Adrenal gland (tissue), 12 donors: ENCODE results near the gene PTPRN2. TPM values are rescaled to one million over a fixed set of nuclear protein-coding genes. Genes with fewer than 3 reads are reported as not detected.

Experiments used
- DNase-seq, 7 donors: peaks; one replicate each; pipeline ENCODE4 v3.0.0-alpha.2; 2019 to 2020
- H3K27ac ChIP-seq, 5 donors: fragments of 200-600 bp; sonication (generic) in 4 of 5; 1 replicate in 3 of 5; 2 replicates in 2 of 5; pipeline versions ENCODE4 v1.5.1 to v1.8.0; 2016 to 2020; ENCODE audit warnings: mild to moderate bottlenecking in 1 of 5
- H3K27me3 ChIP-seq: fragments of 200-600 bp; 2 replicates; pipeline ENCODE4 v1.8.0; 2021
- H3K36me3 ChIP-seq, 2 donors: fragments of 200-600 bp; replicated peaks in 1 of 2; 1 replicate in 1 of 2; 2 replicates in 1 of 2; pipeline versions ENCODE4 v1.5.1 to v1.8.0; 2018 to 2022
- H3K4me1 ChIP-seq, 2 donors: fragments of 200-600 bp; replicated peaks in 1 of 2; 1 replicate in 1 of 2; 2 replicates in 1 of 2; pipeline versions ENCODE4 v1.5.1 to v1.8.0; 2018 to 2021
- H3K4me3 ChIP-seq, 4 donors: fragments of 200-600 bp; sonication (generic) in 3 of 4; one replicate each; pipeline ENCODE4 v1.5.1; 2016 to 2018
- H3K9me3 ChIP-seq, 3 donors: fragments of 200-600 bp; sonication (generic) in 1 of 3; replicated peaks in 1 of 3; 1 replicate in 2 of 3; 2 replicates in 1 of 3; pipeline versions ENCODE4 v1.5.1 to v1.8.0; 2016 to 2021
- CTCF ChIP-seq, 6 experiments: fragments of 450-650 bp in 4 of 6; fragments of 200-600 bp in 2 of 6; sonication (generic) in 1 of 6; IDR thresholded peaks; 1 replicate in 5 of 6; 2 replicates in 1 of 6; pipeline versions ENCODE4 v1.5.1 to v1.8.0; 2016 to 2021; ENCODE audit warnings: antibody characterized with exemption in 6 of 6, mild to moderate bottlenecking in 2 of 6, moderate library complexity in 1 of 6
- POLR2A ChIP-seq, 2 donors: fragments of 450-650 bp; IDR thresholded peaks; one replicate each; pipeline ENCODE4 v1.6.1; 2017; ENCODE audit warnings: antibody characterized with exemption in 2 of 2, mild to moderate bottlenecking in 2 of 2, moderate library complexity in 1 of 2
- WGBS, 4 donors: extraction: QIAGEN DNeasy Blood & Tissue Kit in 2 of 4; methylation state at CpG; one replicate each; pipeline versions ENCODE4 v1.1.5 to v1.1.7; 2013 to 2017; 5-methylcytosine and 5-hydroxymethylcytosine counted together
- intact Hi-C, 2 donors: fragments of 100-400 bp; cut with DNase I; formaldehyde crosslinking; loops; one replicate each; pipeline versions ENCODE4 v1.14.1 to v1.15.0; 2022 to 2023
- polyA plus RNA-seq, 3 donors: library from polyadenylated mRNA; stranded (reverse); fragments of 200-250 nt in 2 of 3; fragments of 350-450 nt in 1 of 3; fragmentation: Illumina TruSeq in 1 of 3; extraction: RNeasy Lipid Tissue Mini Kit (QIAGEN cat#74804) in 1 of 3; gene quantifications; one replicate each; pipeline ENCODE4 v1.2.3, GENCODE V29; 2013 to 2014
- total RNA-seq, 9 donors: library from RNA; depleted of rRNA in 4 of 9; stranded (reverse); fragments of >200 nt in 4 of 9; fragments of 120-200 nt in 1 of 9; fragmentation: NEBNext Ultra II Directional in 1 of 9; extraction: Animal tissue kit (Norgen Biotek cat#: 25700) in 1 of 9; gene quantifications; one replicate each; pipeline versions ENCODE4 v1.1.0 to v1.2.4, GENCODE V29; 2013 to 2023
- donor health status: healthy with polysubstance abuse.
- donor health status: Bipolar disorder and iron deficiency.
- donor health status: DM: yes; HTN: yes; CAD: no.
- donor health status: DM: no; HTN: no; CAD: no.
- donor health status: DM: no; HTN: no; CAD: no.
- donor health status: DM: yes; HTN: yes; CAD: no.

PTPRN2 gene
- total and polyA plus RNA-seq, 12 donors = 2.2 to 16.2 (median 3.4) TPM

- 84 to 92% (median 88%) methylated on average over 16 to 17 of the region's 17 CpGs for WGBS, 4 donors
- Histone ChIP-seq H3K36me3 (no peaks in the 10 kb centered on the region), H3K4me3 (no peak overlapping the region), H3K9me3 (no peaks in the 10 kb centered on the region), H3K27me3 (no peaks in the 10 kb centered on the region), H3K4me1 (no peaks in the 10 kb centered on the region), H3K27ac (no peak overlapping the region)
- intact Hi-C loops = no loop called here
- no peak for DNase-seq
- TF ChIP-seq POLR2A (IDR thresholded peaks at IDR 0.05) (no peak), CTCF (IDR thresholded peaks at IDR 0.05) (no peak)
These were observed 530.9 kb downstream of the PTPRN2 start for GRCh38 chr7:158056761-158057160.

GRCh38 chr7:158055726-158056510 is 531.7 kb downstream of the PTPRN2 start:
- H3K9me3 ChIP-seq = no peaks in the 10 kb centered on the region
- 76 to 87% (median 82%) methylated on average over 14 to 17 of the region's 17 CpGs for WGBS, 4 donors
- DNase-seq = no peak

GRCh38 chr7:158054611-158055010 is 533.0 kb downstream of the PTPRN2 start:
- intact Hi-C loops = no loop called here
- Histone ChIP-seq H3K4me1 (no peaks in the 10 kb centered on the region), H3K4me3 (no peak overlapping the region), H3K27me3 (no peaks in the 10 kb centered on the region), H3K9me3 (no peaks in the 10 kb centered on the region), H3K36me3 (no peaks in the 10 kb centered on the region), H3K27ac (no peak overlapping the region)
- TF ChIP-seq CTCF (IDR thresholded peaks at IDR 0.05) (no peak), POLR2A (IDR thresholded peaks at IDR 0.05) (no peak)
- WGBS, 4 donors = 89 to 93% (median 91%) methylated on average over 9 to 11 of the region's 11 CpGs
- DNase-seq = no peak

More at GRCh38 chr7:158055726-158056510, 531.7 kb downstream of the PTPRN2 start:
- TF ChIP-seq POLR2A (IDR thresholded peaks at IDR 0.05) = no peak
- TF ChIP-seq CTCF (IDR thresholded peaks at IDR 0.05) = no peak
- H3K4me1 ChIP-seq = no peaks in the 10 kb centered on the region
- no peaks in the 10 kb centered on the region for H3K36me3 ChIP-seq
- H3K27me3 ChIP-seq = no peaks in the 10 kb centered on the region
- intact Hi-C loops = no loop called here
- no peak overlapping the region for H3K4me3 ChIP-seq
- no peak overlapping the region for H3K27ac ChIP-seq

GRCh38 chr7:158054081-158054480 is 533.5 kb downstream of the PTPRN2 start:
- Histone ChIP-seq H3K27me3 (no peaks in the 10 kb centered on the region), H3K36me3 (no peaks in the 10 kb centered on the region), H3K9me3 (no peaks in the 10 kb centered on the region), H3K4me3 (no peak overlapping the region), H3K27ac (no peak overlapping the region), H3K4me1 (no peaks in the 10 kb centered on the region)
- TF ChIP-seq POLR2A (IDR thresholded peaks at IDR 0.05) (no peak), CTCF (IDR thresholded peaks at IDR 0.05) (no peak)
- 83 to 95% (median 92%) methylated on average over 8 of the region's 8 CpGs for WGBS, 4 donors
- DNase-seq = no peak
- intact Hi-C loops = no loop called here
